Upper lobe of left lung (tissue), 6 donors: ENCODE data around the gene SH3BGRL2. TPM values are rescaled to one million over a fixed set of nuclear protein-coding genes. Genes with fewer than 3 reads are reported as not detected.

Experiments
- ATAC-seq, 2 donors: fragments of 200-7000 bp; cut with Tn5 transposase; one replicate each; pipeline ENCODE4 v1.9.1; 2022; ENCODE audit warnings: mild to moderate bottlenecking in 2 of 2, moderate library complexity in 2 of 2; ENCODE audit not compliant: low FRiP score in 2 of 2
- DNase-seq, 2 donors: peaks; one replicate each; pipeline ENCODE4 v3.0.0-alpha.2; 2019 to 2020
- H3K27ac ChIP-seq, 4 donors: fragments of 200-600 bp; sonication (generic); one replicate each; pipeline ENCODE4 v1.5.1; 2016 to 2019
- H3K27me3 ChIP-seq, 4 donors: fragments of 200-600 bp; sonication (generic); one replicate each; pipeline ENCODE4 v1.5.1; 2017 to 2019
- H3K36me3 ChIP-seq, 4 donors: fragments of 200-600 bp; sonication (generic); one replicate each; pipeline ENCODE4 v1.5.1; 2016 to 2019
- H3K4me1 ChIP-seq, 4 donors: fragments of 200-600 bp; sonication (generic); one replicate each; pipeline ENCODE4 v1.5.1; 2018 to 2019
- H3K4me3 ChIP-seq, 4 donors: fragments of 200-600 bp; sonication (generic); one replicate each; pipeline ENCODE4 v1.5.1; 2017 to 2019; ENCODE audit warnings: mild to moderate bottlenecking in 2 of 4, moderate library complexity in 1 of 4
- H3K9me3 ChIP-seq, 4 donors: fragments of 200-600 bp; sonication (generic); one replicate each; pipeline ENCODE4 v1.5.1; 2018 to 2019
- CTCF ChIP-seq, 6 experiments: fragments of 450-650 bp in 4 of 6; fragments of 200-600 bp in 2 of 6; sonication (generic) in 2 of 6; IDR thresholded peaks; one replicate each; pipeline ENCODE4 v1.5.1; 2016 to 2019; ENCODE audit warnings: antibody characterized with exemption in 6 of 6
- EP300 ChIP-seq, 4 donors: sonication (generic); formaldehyde crosslinking; IDR thresholded peaks; one replicate each; pipeline ENCODE4 v1.5.1; 2017; ENCODE audit warnings: antibody characterized with exemption in 4 of 4, control low read depth in 2 of 4
- POLR2A ChIP-seq, 4 donors: fragments of 450-650 bp; IDR thresholded peaks; one replicate each; pipeline ENCODE4 v1.5.1; 2016 to 2017; ENCODE audit warnings: antibody characterized with exemption in 4 of 4, mild to moderate bottlenecking in 2 of 4
- POLR2AphosphoS5 ChIP-seq, 2 donors: sonication (generic); formaldehyde crosslinking; IDR thresholded peaks; one replicate each; pipeline ENCODE4 v1.5.1; 2017; ENCODE audit warnings: antibody characterized with exemption in 2 of 2
- WGBS, 2 donors: methylation state at CpG; one replicate each; pipeline ENCODE4 v1.1.5; 2017 to 2018; 5-methylcytosine and 5-hydroxymethylcytosine counted together
- total RNA-seq, 6 donors: library from RNA; depleted of rRNA in 4 of 6; stranded (reverse); fragments of >200 nt in 4 of 6; gene quantifications; one replicate each; pipeline versions ENCODE4 v1.1.0 to v1.2.1, GENCODE V29; 2016 to 2021
- donor health status: DM: no; HTN: no; CAD: no; lungs with moderate emphysema.
- donor health status: DM: no; HTN: yes; CAD: no; lungs with severe emphysema.

SH3BGRL2 gene
- total RNA-seq, 6 donors from 2014 or later: 23.6 to 65.8 (median 25.4) TPM

GRCh38 chr6:79634491-79635231 is 3.5 kb downstream of the SH3BGRL2 start:
- DNase-seq: no peak
- no peak overlapping the region for H3K27ac ChIP-seq
- 81% methylated on average over 2 of the region's 2 CpGs for WGBS, 2 donors
- no peaks in the 10 kb centered on the region for H3K27me3 ChIP-seq
- no peaks in the 10 kb centered on the region for H3K36me3 ChIP-seq
- H3K9me3 ChIP-seq: no peaks in the 10 kb centered on the region
- ATAC-seq: no peak
- peaks cover 3 to 26% (median 10%) of the 10 kb centered on the region in 4 donors for H3K4me1 ChIP-seq
- TF ChIP-seq EP300 (IDR thresholded peaks at IDR 0.05) (no peak), POLR2A (IDR thresholded peaks at IDR 0.05) (no peak), CTCF (IDR thresholded peaks at IDR 0.05) (no peak), POLR2AphosphoS5 (IDR thresholded peaks at IDR 0.05) (no peak)
- no peak overlapping the region for H3K4me3 ChIP-seq

- Histone ChIP-seq H3K4me3 (no peak overlapping the region), H3K27ac (no peak overlapping the region), H3K9me3 (no peaks in the 10 kb centered on the region), H3K36me3 (no peaks in the 10 kb centered on the region), H3K4me1 (peaks cover 3 to 30% (median 10%) of the 10 kb centered on the region in 4 donors), H3K27me3 (no peaks in the 10 kb centered on the region)
- TF ChIP-seq EP300 (IDR thresholded peaks at IDR 0.05) (no peak), POLR2A (IDR thresholded peaks at IDR 0.05) (no peak), POLR2AphosphoS5 (IDR thresholded peaks at IDR 0.05) (no peak), CTCF (IDR thresholded peaks at IDR 0.05) (no peak)
- WGBS, 2 donors: 47 to 55% methylated on average over 2 of the region's 2 CpGs
- DNase-seq (no peak), ATAC-seq (no peak)
Measured at GRCh38 chr6:79635232-79635543, 4.1 kb downstream of the SH3BGRL2 start.

GRCh38 chr6:79636673-79637072 is 5.5 kb downstream of the SH3BGRL2 start:
- 90 to 92% methylated on average over 1 of the region's 1 CpG for WGBS, 2 donors
- Histone ChIP-seq H3K4me3 (no peak overlapping the region), H3K27me3 (no peaks in the 10 kb centered on the region), H3K36me3 (no peaks in the 10 kb centered on the region), H3K4me1 (peaks cover 5 to 27% (median 9%) of the 10 kb centered on the region in 4 donors), H3K9me3 (no peaks in the 10 kb centered on the region), H3K27ac (no peak overlapping the region)
- ATAC-seq: no peak
- DNase-seq: no peak
- TF ChIP-seq POLR2A (IDR thresholded peaks at IDR 0.05): no peak
- no peak for TF ChIP-seq EP300 (IDR thresholded peaks at IDR 0.05)
- TF ChIP-seq CTCF (IDR thresholded peaks at IDR 0.05): no peak
- no peak for TF ChIP-seq POLR2AphosphoS5 (IDR thresholded peaks at IDR 0.05)

- no peak overlapping the region for H3K4me3 ChIP-seq
- TF ChIP-seq EP300 (IDR thresholded peaks at IDR 0.05) (no peak), CTCF (IDR thresholded peaks at IDR 0.05) (no peak), POLR2A (IDR thresholded peaks at IDR 0.05) (no peak), POLR2AphosphoS5 (IDR thresholded peaks at IDR 0.05) (no peak)
- DNase-seq: no peak
- peak overlapping the region in 1 of 4 donors; percentile 7 for H3K27ac ChIP-seq
- H3K36me3 ChIP-seq: no peaks in the 10 kb centered on the region
- H3K27me3 ChIP-seq: no peaks in the 10 kb centered on the region
- peaks cover 5 to 12% (median 7%) of the 10 kb centered on the region in 4 donors for H3K4me1 ChIP-seq
- WGBS, 2 donors: 55 to 64% methylated on average over 4 of the region's 4 CpGs
- no peaks in the 10 kb centered on the region for H3K9me3 ChIP-seq
- ATAC-seq: no peak
Measured at GRCh38 chr6:79640146-79641111, 9.3 kb downstream of the SH3BGRL2 start.
